Endothelial cell (in vitro differentiated cells): Measurements from ENCODE around the gene FEN1. TPM values are rescaled to one million over a fixed set of nuclear protein-coding genes. Genes with fewer than 3 reads are reported as not detected.

ENCODE experiments used
- DNase-seq: peaks from one replicate; pipeline ENCODE4 v3.0.0; 2021; ENCODE audit warnings: low spot score
- H3K27ac Mint-ChIP-seq: one replicate; pipeline ENCODE4 v1.8.0; 2021; ENCODE audit warnings: mixed read lengths, inconsistent platforms; ENCODE audit not compliant: unreplicated experiment
- H3K27me3 Mint-ChIP-seq: one replicate; pipeline ENCODE4 v1.8.0; 2021; ENCODE audit warnings: mild to moderate bottlenecking, moderate library complexity, mixed read lengths, inconsistent platforms; ENCODE audit not compliant: unreplicated experiment
- H3K36me3 Mint-ChIP-seq: one replicate; pipeline ENCODE4 v1.8.0; 2021; ENCODE audit warnings: mild to moderate bottlenecking, low read depth, mixed read lengths, inconsistent platforms; ENCODE audit not compliant: unreplicated experiment
- H3K4me1 Mint-ChIP-seq: one replicate; pipeline ENCODE4 v1.8.0; 2021; ENCODE audit warnings: mild to moderate bottlenecking, mixed read lengths, inconsistent platforms; ENCODE audit not compliant: unreplicated experiment
- H3K4me3 Mint-ChIP-seq: one replicate; pipeline ENCODE4 v1.8.0; 2021; ENCODE audit warnings: mild to moderate bottlenecking, mixed read lengths, inconsistent platforms; ENCODE audit not compliant: unreplicated experiment
- H3K9me3 Mint-ChIP-seq: one replicate; pipeline ENCODE4 v1.8.0; 2021; ENCODE audit warnings: mixed read lengths, inconsistent platforms; ENCODE audit not compliant: unreplicated experiment
- total RNA-seq: library from RNA; stranded (reverse); fragmentation: NEBNext Ultra II Directional; extraction: Animal tissue kit (Norgen Biotek cat#: 25700); gene quantifications from one replicate; pipeline ENCODE4 v1.2.1, GENCODE V29; 2021; ENCODE audit not compliant: unreplicated experiment
- TF ChIP-seq, protein P1 (sequence below): fragments of 200-600 bp; sonication (generic); IDR thresholded peaks from one replicate; pipeline ENCODE4 v1.5.0; 2021; ENCODE audit warnings: antibody characterized with exemption; ENCODE audit not compliant: unreplicated experiment

FEN1 gene
- total RNA-seq, 1 donor from 2014 or later: 22.0 TPM

DNA sequence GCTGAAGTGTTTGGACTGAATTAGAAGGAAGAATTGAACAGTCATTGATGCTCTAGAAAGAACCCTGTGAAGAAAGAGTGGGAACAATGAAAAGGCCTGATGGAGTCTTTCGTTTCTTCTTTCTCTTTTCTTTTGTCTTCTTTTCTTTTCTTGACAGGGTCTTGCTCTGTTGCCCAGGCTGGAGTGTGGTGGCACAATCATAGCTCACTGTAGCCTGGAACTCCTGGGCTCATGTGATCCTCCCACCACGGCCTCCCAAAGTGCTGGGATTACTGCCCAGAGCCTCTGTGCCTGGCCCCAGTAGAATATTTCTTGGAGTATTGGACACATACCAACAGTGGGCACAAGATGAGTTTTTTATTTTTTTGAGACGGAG is 1.1 kb downstream of the FEN1 start:
- DNase-seq: no peak
- H3K9me3 Mint-ChIP-seq: no peaks in the 10 kb centered on the region
- peak overlapping the region; percentile 38 for H3K27ac Mint-ChIP-seq

DNA sequence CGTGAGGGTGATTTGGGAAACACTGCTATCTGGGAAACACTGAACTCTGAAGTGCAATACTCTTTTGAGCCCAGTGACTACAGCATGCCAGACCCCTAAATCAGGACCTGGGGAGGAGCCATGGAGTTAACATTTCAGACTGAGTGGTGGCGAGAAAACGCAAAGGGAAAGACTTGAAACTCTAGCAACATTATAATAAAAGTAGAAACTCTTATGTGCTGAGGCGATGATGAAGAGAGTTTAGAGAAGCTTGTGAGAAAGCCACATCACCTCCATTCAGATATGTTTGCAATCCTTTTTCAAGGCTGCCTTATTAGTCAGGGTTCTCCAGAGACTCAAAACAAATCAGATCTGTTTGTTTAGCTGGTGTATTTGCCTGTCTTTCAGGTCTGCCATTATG is 1.9 kb downstream of the FEN1 start:
- TF ChIP-seq, protein P1, sequence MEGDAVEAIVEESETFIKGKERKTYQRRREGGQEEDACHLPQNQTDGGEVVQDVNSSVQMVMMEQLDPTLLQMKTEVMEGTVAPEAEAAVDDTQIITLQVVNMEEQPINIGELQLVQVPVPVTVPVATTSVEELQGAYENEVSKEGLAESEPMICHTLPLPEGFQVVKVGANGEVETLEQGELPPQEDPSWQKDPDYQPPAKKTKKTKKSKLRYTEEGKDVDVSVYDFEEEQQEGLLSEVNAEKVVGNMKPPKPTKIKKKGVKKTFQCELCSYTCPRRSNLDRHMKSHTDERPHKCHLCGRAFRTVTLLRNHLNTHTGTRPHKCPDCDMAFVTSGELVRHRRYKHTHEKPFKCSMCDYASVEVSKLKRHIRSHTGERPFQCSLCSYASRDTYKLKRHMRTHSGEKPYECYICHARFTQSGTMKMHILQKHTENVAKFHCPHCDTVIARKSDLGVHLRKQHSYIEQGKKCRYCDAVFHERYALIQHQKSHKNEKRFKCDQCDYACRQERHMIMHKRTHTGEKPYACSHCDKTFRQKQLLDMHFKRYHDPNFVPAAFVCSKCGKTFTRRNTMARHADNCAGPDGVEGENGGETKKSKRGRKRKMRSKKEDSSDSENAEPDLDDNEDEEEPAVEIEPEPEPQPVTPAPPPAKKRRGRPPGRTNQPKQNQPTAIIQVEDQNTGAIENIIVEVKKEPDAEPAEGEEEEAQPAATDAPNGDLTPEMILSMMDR: no peak
- H3K36me3 Mint-ChIP-seq: peaks cover 7% of the 10 kb centered on the region
- H3K4me3 Mint-ChIP-seq: no peak overlapping the region
- peaks cover 19% of the 10 kb centered on the region for H3K4me1 Mint-ChIP-seq
- peaks cover 27% of the 10 kb centered on the region for H3K27me3 Mint-ChIP-seq
- H3K9me3 Mint-ChIP-seq: no peaks in the 10 kb centered on the region
- DNase-seq: no peak
- H3K27ac Mint-ChIP-seq: peak overlapping the region; percentile 40

More for the DNA sequence above, 1.1 kb downstream of the FEN1 start:
- H3K4me3 Mint-ChIP-seq: peak overlapping the region; percentile 95
- H3K4me1 Mint-ChIP-seq: peaks cover 17% of the 10 kb centered on the region
- H3K27me3 Mint-ChIP-seq: peaks cover 27% of the 10 kb centered on the region
- TF ChIP-seq, protein P1: no peak
- H3K36me3 Mint-ChIP-seq: peaks cover 7% of the 10 kb centered on the region

DNA sequence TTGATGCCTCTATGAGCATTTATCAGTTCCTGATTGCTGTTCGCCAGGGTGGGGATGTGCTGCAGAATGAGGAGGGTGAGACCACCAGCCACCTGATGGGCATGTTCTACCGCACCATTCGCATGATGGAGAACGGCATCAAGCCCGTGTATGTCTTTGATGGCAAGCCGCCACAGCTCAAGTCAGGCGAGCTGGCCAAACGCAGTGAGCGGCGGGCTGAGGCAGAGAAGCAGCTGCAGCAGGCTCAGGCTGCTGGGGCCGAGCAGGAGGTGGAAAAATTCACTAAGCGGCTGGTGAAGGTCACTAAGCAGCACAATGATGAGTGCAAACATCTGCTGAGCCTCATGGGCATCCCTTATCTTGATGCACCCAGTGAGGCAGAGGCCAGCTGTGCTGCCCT is 2.7 kb downstream of the FEN1 start:
- peaks cover 24% of the 10 kb centered on the region for H3K27me3 Mint-ChIP-seq
- no peak overlapping the region for H3K27ac Mint-ChIP-seq
- TF ChIP-seq, protein P1: no peak
- no peak for DNase-seq
- no peaks in the 10 kb centered on the region for H3K9me3 Mint-ChIP-seq
- no peak overlapping the region for H3K4me3 Mint-ChIP-seq
- peaks cover 10% of the 10 kb centered on the region for H3K36me3 Mint-ChIP-seq
- peaks cover 19% of the 10 kb centered on the region for H3K4me1 Mint-ChIP-seq

DNA sequence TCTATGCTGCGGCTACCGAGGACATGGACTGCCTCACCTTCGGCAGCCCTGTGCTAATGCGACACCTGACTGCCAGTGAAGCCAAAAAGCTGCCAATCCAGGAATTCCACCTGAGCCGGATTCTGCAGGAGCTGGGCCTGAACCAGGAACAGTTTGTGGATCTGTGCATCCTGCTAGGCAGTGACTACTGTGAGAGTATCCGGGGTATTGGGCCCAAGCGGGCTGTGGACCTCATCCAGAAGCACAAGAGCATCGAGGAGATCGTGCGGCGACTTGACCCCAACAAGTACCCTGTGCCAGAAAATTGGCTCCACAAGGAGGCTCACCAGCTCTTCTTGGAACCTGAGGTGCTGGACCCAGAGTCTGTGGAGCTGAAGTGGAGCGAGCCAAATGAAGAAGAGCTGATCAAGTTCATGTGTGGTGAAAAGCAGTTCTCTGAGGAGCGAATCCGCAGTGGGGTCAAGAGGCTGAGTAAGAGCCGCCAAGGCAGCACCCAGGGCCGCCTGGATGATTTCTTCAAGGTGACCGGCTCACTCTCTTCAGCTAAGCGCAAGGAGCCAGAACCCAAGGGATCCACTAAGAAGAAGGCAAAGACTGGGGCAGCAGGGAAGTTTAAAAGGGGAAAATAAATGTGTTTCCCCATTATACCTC is 3.3 kb downstream of the FEN1 start:
- no peak for DNase-seq
- TF ChIP-seq, protein P1: no peak
- H3K36me3 Mint-ChIP-seq: peaks cover 12% of the 10 kb centered on the region
- peaks cover 24% of the 10 kb centered on the region for H3K27me3 Mint-ChIP-seq
- H3K4me1 Mint-ChIP-seq: peaks cover 19% of the 10 kb centered on the region
- no peak overlapping the region for H3K4me3 Mint-ChIP-seq
- no peak overlapping the region for H3K27ac Mint-ChIP-seq
- no peaks in the 10 kb centered on the region for H3K9me3 Mint-ChIP-seq

DNA sequence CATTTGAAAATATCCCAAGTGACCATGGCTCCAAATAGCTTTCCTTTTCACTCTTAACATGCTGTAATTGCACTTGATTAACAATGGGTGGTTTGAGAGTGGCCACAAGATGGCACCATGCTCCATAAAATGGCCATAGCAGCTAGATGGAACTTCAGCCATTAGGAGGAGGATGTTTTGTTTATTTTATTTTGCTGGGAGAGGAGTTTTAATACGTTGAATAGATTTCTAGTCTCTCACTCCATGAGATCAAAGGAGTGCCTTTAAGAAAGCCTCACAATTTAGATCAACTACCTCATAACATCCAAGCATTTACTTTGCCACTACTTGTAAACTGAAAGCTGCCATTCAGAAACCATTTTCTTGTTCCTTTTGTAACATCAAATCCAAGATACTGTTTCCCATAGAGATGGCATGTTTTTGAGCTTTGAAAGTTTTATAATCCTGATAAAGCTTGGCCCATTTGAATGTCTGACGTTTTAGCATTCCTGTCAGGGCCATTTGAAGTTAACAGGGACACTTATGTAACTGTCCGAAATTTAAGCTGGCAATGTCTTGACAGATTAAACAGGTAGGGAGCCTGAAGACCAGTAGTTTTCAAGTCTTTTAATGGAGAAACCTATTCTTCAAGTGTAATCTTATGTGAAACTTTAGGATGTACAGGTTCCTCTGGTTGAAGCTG is 4.7 kb downstream of the FEN1 start:
- H3K9me3 Mint-ChIP-seq: no peaks in the 10 kb centered on the region
- peaks cover 11% of the 10 kb centered on the region for H3K4me1 Mint-ChIP-seq
- peak; percentile 72 for DNase-seq
- H3K4me3 Mint-ChIP-seq: no peak overlapping the region
- TF ChIP-seq, protein P1: peak; percentile 49
- H3K36me3 Mint-ChIP-seq: peaks cover 10% of the 10 kb centered on the region
- peak overlapping the region; percentile 46 for H3K27ac Mint-ChIP-seq
- peaks cover 13% of the 10 kb centered on the region for H3K27me3 Mint-ChIP-seq
